GOT3 (cell line): ENCODE data around the gene GAS6.

Source experiments
- DNase-seq: peaks from one replicate; lab custom pipeline; 2025; ENCODE audit warnings: mixed read lengths; lab: John Stamatoyannopoulos, UW

The GAS6 gene

DNA sequence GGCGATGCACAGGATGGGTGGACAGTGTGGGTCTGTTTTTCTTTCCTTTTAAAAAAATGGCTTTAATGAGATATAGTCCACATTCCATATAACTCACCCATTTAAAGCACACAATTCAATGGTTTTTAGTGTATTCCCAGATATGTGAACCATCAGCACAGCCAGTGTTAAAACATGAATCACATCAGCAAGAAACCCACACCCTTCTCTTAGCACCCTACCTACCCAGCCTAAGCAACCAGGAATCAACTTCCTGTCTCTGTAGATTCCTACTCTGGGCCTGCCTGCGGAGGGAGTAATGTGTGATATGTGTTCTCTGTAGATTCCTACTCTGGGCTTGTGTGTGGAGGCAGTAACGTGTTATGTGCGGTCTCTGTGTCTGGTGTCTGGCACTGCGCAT, 92.9 kb downstream of the GAS6 start:
- no peak for DNase-seq
